ENCODE measurements around the gene PDE6C.

DNA sequence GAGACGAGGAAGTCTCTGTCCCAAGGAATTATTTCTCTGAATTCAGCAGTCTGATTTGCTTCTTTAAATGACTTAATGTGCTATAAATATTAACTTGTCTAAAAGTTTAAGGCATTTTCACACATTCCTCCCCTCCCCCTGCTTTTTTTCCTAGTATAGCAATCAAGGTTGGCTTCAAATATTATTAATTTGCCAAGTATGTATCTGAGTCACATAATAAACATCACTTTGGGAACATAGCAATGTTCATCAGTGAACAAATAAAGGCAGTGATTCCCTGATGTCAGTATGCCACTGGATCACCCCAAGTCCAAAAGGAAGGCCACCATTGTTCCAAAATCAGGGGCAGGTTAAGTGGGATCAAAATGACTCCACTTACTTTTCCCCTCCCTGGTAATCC, 40.5 kb downstream of the PDE6C start:
- no peak for TF ChIP-seq POLR2AphosphoS5 (IDR thresholded peaks at IDR 0.05; ENCODE audit: low read depth, low read length)
- TF ChIP-seq, protein P1, sequence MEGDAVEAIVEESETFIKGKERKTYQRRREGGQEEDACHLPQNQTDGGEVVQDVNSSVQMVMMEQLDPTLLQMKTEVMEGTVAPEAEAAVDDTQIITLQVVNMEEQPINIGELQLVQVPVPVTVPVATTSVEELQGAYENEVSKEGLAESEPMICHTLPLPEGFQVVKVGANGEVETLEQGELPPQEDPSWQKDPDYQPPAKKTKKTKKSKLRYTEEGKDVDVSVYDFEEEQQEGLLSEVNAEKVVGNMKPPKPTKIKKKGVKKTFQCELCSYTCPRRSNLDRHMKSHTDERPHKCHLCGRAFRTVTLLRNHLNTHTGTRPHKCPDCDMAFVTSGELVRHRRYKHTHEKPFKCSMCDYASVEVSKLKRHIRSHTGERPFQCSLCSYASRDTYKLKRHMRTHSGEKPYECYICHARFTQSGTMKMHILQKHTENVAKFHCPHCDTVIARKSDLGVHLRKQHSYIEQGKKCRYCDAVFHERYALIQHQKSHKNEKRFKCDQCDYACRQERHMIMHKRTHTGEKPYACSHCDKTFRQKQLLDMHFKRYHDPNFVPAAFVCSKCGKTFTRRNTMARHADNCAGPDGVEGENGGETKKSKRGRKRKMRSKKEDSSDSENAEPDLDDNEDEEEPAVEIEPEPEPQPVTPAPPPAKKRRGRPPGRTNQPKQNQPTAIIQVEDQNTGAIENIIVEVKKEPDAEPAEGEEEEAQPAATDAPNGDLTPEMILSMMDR (IDR thresholded peaks at IDR 0.05; ENCODE audit: control extremely low read depth in 1 of 3, insufficient read depth in 1 of 3, low read depth in 1 of 3, low read length in 3 of 3) = no peak
- no peak for TF ChIP-seq RAD21 (IDR thresholded peaks at IDR 0.05 in 1 of 2, conservative IDR thresholded peaks at IDR 0.05 in 1 of 2; ENCODE audit: low read depth in 2 of 2, low read length in 2 of 2)
- TF ChIP-seq BRCA1 (IDR thresholded peaks at IDR 0.05; ENCODE audit: low read depth, low read length) = no peak
- TF ChIP-seq SIN3A (conservative IDR thresholded peaks at IDR 0.05 in 1 of 2, IDR thresholded peaks at IDR 0.05 in 1 of 2; ENCODE audit: low read depth in 1 of 2, low read length in 2 of 2) = no peak
- no peak for TF ChIP-seq BCL11A (IDR thresholded peaks at IDR 0.05; ENCODE audit: low read depth in 2 of 2, low read length in 2 of 2)
- TF ChIP-seq CBX5 (IDR thresholded peaks at IDR 0.05; ENCODE audit: low read depth, low read length) = no peak
- no peak for TF ChIP-seq EGR1 (IDR thresholded peaks at IDR 0.05; ENCODE audit: borderline replicate concordance, low read depth, low read length)
- TF ChIP-seq EZH2 (IDR thresholded peaks at IDR 0.05; ENCODE audit: low read depth, low read length, severe bottlenecking) = no peak
- no peak for TF ChIP-seq RXRA (IDR thresholded peaks at IDR 0.05; ENCODE audit: insufficient read depth, low read depth, low read length)
- TF ChIP-seq SP4 (IDR thresholded peaks at IDR 0.05; ENCODE audit: low read length) = no peak
- TF ChIP-seq RNF2 (IDR thresholded peaks at IDR 0.05; ENCODE audit: borderline replicate concordance, low read depth, low read length, missing control alignments, poor library complexity, severe bottlenecking) = no peak

Data from H1 (cell line).